Neural cell (in vitro differentiated cells): ENCODE measurements around the gene HS1BP3.

ENCODE experiments used
- CTCF ChIP-seq: fragments of 450-650 bp; IDR thresholded peaks from 2 replicates; pipeline ENCODE4 v1.5.1; 2014; ENCODE audit warnings: antibody characterized with exemption, mild to moderate bottlenecking, moderate library complexity; ENCODE audit not compliant: poor library complexity, severe bottlenecking
- POLR2AphosphoS5 ChIP-seq: IDR thresholded peaks from 2 replicates; pipeline ENCODE4 v1.6.1; 2012
- RAD21 ChIP-seq: fragments of 450-650 bp; conservative IDR thresholded peaks from 2 replicates; pipeline ENCODE4 v1.6.1; 2014; ENCODE audit warnings: antibody characterized with exemption, mild to moderate bottlenecking, moderate library complexity

- TF ChIP-seq CTCF (no peak), RAD21 (no peak), POLR2AphosphoS5 (no peak)
Observed at GRCh38 chr2:20687260-20687832, 36.4 kb upstream of the HS1BP3 start.
